GM23338 (cell line): ENCODE data around the gene NWD2.

Experiments
- CTCF ChIP-seq, 2 experiments: fragments of 200-600 bp in 1 of 2; sonication (generic) in 1 of 2; conservative IDR thresholded peaks; 2 replicates each; pipeline versions ENCODE4 v1.5.1 to v1.6.1; 2016 to 2017; ENCODE audit warnings: antibody characterized with exemption in 2 of 2, low read depth in 2 of 2, mild to moderate bottlenecking in 2 of 2, moderate library complexity in 1 of 2
- EZH2 ChIP-seq: fragments of 200-600 bp; sonication (generic); IDR thresholded peaks from one replicate; pipeline ENCODE4 v1.8.0; 2017; ENCODE audit warnings: antibody characterized with exemption, mild to moderate bottlenecking, low read depth; ENCODE audit not compliant: unreplicated experiment
- EZH2phosphoT487 ChIP-seq: fragments of 200-600 bp; sonication (generic); IDR thresholded peaks from one replicate; pipeline ENCODE4 v1.8.1; 2018; ENCODE audit warnings: antibody characterized with exemption; ENCODE audit not compliant: unreplicated experiment
- POLR2AphosphoS5 ChIP-seq: IDR thresholded peaks from 2 replicates; pipeline ENCODE4 v1.6.1; 2016; ENCODE audit warnings: antibody characterized with exemption, low read depth
- REST ChIP-seq: IDR thresholded peaks from one replicate; pipeline ENCODE4 v1.6.1; 2018; ENCODE audit warnings: antibody characterized with exemption; ENCODE audit not compliant: unreplicated experiment
- ZNF114 ChIP-seq: fragments of 250-450 bp; sonication (Bioruptor Pico); IDR thresholded peaks from 2 replicates; pipeline ENCODE4 v1.5.0; 2020; ENCODE audit warnings: mild to moderate bottlenecking, moderate library complexity

GRCh38 chr4:37358748-37359147 is 114.2 kb downstream of the NWD2 start:
- no peak for TF ChIP-seq CTCF (conservative IDR thresholded peaks at IDR 0.05; ENCODE audit: low read depth in 2 of 2)
- TF ChIP-seq EZH2phosphoT487 = no peak
- no peak for TF ChIP-seq POLR2AphosphoS5
- TF ChIP-seq EZH2 = no peak
- no peak for TF ChIP-seq ZNF114
- no peak for TF ChIP-seq REST
